Measurements from ENCODE around the gene NAV2.
"Not testable (repeated sequence)": the region's sequence is repeated elsewhere in the genome, so short reads cannot be mapped to it uniquely, and the experiment has no call there.

NAV2 gene

DNA sequence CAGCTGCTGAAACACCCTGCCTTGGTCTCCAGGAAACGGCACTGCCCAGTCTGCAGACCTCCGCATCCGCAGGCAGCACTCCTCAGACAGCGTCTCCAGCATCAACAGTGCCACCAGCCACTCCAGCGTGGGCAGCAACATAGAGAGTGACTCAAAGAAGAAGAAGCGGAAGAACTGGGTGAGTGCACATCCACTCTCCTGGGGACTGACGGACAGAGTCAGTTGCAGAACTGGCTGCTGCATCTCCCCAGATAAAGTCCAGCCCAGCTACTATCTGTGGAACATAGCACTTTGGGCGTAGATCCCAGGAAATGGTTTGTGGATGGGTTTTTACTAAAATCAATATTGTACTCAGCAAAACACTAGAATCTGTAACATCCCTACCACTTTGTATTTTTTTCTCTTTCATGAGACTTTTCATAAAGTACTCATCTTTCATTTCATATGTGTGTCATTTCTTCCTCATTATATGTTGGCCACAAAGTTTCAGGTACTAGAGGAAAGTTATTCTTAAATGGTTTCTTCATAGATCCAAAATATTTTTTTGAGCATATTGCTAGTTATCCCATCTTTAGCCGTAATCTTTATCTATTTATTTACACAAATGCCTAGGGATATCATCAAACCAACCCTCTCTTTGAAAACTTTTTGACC, 367.5 kb downstream of the NAV2 start:
- in situ Hi-C loops (cut with MboI; ENCODE audit: low sequenced_read_pairs), result no loop called here
- no peak for DNase-seq (ENCODE audit: low spot score in 2 of 2)
- Histone ChIP-seq H3K36me3 (replicated peaks) (no peaks in the 10 kb centered on the region), H3K4me1 (no peaks in the 10 kb centered on the region), H3K4me3 (no peak overlapping the region), H3K9me3 (no peaks in the 10 kb centered on the region), H3K27me3 (ENCODE audit: low read depth) (peaks cover 11% of the 10 kb centered on the region)

DNA sequence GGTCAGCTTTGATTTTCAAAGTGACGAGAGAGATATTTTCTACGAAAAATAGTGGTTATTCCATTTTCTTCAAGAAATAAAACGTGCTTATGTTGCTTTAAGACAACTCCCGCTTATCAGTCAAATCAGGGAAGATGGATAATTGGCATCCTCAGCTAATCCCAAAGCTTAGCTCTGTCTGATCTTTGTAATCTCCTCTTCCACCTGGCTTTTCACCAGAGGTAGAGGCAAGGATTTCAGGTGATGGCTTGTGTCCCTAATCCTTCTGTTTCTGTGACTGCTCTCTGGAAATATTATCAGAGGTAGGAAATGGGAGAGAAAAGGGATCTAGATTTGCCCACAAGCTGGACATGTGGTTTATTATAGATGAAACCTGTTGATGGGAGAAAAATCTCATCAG, 368.7 kb downstream of the NAV2 start:
- no peaks in the 10 kb centered on the region for H3K36me3 ChIP-seq (replicated peaks)
- peaks cover 11% of the 10 kb centered on the region for H3K27me3 ChIP-seq (ENCODE audit: low read depth)
- DNase-seq (ENCODE audit: low spot score in 2 of 2), result no peak
- in situ Hi-C loops (cut with MboI; ENCODE audit: low sequenced_read_pairs), result no loop called here
- H3K9me3 ChIP-seq, result no peaks in the 10 kb centered on the region
- no peaks in the 10 kb centered on the region for H3K4me1 ChIP-seq
- H3K4me3 ChIP-seq, result no peak overlapping the region

- H3K4me3 ChIP-seq; in situ Hi-C loops (cut with MboI; ENCODE audit: low sequenced_read_pairs); H3K9me3 ChIP-seq; H3K27me3 ChIP-seq (ENCODE audit: low read depth); H3K36me3 ChIP-seq (replicated peaks); DNase-seq (ENCODE audit: low spot score in 2 of 2); H3K4me1 ChIP-seq: not testable (repeated sequence)
Measured at GRCh38 chr11:20083877-20084276, 371.2 kb downstream of the NAV2 start.

DNA sequence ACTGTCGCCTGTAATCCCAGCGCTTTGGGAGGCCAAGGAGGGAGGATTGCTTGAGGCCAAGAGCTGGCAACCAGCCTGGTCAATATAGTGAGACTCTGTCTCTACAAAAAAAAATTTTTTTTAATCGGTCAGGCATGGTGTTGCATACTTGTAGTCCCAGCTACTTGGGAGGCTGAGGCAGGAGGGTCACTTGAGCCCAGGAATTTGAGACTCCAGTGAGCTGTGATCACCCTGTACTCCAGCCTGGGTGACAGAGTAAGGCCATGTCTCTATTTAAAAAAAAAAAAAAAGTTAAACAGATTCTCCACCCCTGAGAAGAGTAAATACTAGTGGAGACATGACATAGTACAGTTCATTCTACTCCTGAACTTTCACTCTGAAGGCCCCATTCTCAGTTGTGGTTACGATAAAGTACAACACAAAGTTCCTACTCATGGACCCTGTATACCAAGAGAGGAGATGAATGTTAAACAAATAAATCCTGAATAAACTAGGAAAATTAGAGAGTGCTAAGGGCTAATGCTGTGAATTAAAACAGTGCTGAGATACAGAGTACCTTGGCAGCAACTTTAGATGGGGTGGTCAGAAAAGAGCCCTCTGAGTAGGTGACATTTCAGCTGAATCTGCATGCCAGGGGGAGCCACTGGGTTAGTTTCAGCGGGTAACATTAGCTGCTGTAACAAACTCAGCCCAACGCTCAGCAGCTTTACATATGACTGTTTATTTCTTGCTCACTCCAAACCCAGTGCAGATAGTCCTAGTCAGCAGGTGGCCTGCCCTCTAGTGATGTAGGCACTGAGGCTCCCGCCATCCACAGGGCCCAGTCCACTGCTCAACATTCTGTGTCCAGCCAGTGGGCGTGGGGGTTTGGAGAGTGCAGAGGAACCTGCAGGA, 372.5 kb downstream of the NAV2 start:
- no peaks in the 10 kb centered on the region for H3K36me3 ChIP-seq (replicated peaks)
- H3K4me3 ChIP-seq, result no peak overlapping the region
- DNase-seq (ENCODE audit: low spot score in 2 of 2), result no peak
- H3K27me3 ChIP-seq (ENCODE audit: low read depth), result peaks cover 8% of the 10 kb centered on the region
- no peaks in the 10 kb centered on the region for H3K4me1 ChIP-seq
- in situ Hi-C loops (cut with MboI; ENCODE audit: low sequenced_read_pairs), result no loop called here
- H3K9me3 ChIP-seq, result no peaks in the 10 kb centered on the region

- Histone ChIP-seq H3K4me1 (no peaks in the 10 kb centered on the region), H3K4me3 (no peak overlapping the region), H3K27me3 (ENCODE audit: low read depth) (peaks cover 4% of the 10 kb centered on the region; the same call in 1 of the 2 replicates), H3K36me3 (replicated peaks) (no peaks in the 10 kb centered on the region), H3K9me3 (no peaks in the 10 kb centered on the region)
- in situ Hi-C loops (cut with MboI; ENCODE audit: low sequenced_read_pairs), result no loop called here
- no peak for DNase-seq (ENCODE audit: low spot score in 2 of 2)
Measured at GRCh38 chr11:20085918-20086317, 373.3 kb downstream of the NAV2 start.

- Histone ChIP-seq H3K36me3 (replicated peaks) (no peaks in the 10 kb centered on the region), H3K4me3 (no peak overlapping the region), H3K9me3 (no peaks in the 10 kb centered on the region), H3K4me1 (no peaks in the 10 kb centered on the region), H3K27me3 (ENCODE audit: low read depth) (no peaks in the 10 kb centered on the region)
- no peak for DNase-seq (ENCODE audit: low spot score in 2 of 2)
- in situ Hi-C loops (cut with MboI; ENCODE audit: low sequenced_read_pairs), result no loop called here
Measured at GRCh38 chr11:20087118-20087521, 374.5 kb downstream of the NAV2 start.

DNA sequence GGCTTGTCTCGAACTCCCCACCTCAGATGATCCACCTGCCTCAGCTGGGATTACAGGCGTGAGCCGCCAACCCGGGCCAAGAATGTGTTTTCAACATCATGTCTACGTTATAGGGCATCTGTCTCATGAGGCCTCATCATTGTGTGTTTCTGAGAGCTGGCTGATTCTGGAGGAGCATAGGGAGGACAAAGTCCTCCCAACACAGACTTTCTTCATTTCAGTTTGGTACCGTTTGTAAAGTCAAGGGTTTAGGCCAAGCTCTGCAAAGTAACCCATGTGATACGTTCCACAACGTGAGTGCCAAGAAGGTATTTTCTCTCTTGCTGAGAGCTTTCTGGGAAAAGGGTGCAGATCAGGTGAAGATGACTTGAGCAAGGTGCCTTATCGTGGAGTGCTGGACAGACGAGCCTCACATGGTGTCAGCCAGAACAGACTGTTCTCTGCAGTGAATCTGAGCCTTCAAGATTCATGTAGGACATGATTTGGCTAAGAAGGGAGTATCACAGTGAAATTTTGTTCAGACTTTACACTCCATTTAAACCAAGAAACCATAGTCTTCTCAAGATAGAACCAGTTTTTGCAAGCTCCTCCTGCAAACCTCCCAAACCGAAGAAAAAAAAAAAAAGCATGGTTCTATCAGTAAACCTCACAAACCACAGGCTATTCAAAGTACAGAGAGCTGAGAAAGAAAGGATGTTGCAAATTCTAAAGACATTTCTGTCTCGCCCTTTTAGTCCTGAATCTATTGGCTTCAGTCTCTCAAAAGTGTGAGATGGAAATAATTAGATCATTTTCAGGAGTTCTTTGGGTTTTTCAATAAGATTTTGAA, 376.0 kb downstream of the NAV2 start:
- H3K36me3 ChIP-seq (replicated peaks), result no peaks in the 10 kb centered on the region

DNA sequence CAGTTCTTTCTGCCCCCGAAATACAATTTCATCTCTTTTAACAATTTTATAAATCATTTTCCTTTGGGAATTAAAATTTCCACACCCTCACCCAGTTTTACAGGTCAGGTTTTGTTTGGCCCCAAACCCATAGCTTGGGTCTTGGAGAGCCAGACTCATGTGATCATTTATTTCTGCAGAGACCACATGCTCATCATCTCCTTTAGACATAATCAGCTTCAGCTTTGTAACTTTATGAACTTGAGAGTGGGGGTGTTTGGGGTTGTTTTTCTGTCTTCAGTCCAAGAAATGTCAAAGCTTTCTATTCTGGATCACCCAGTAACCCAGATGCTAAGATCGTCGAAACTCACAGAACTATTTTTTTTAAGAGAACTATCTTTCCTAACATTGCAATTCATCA, 376.7 kb downstream of the NAV2 start:
- in situ Hi-C loops (cut with MboI; ENCODE audit: low sequenced_read_pairs), result no loop called here
- no peaks in the 10 kb centered on the region for H3K36me3 ChIP-seq (replicated peaks)

More for the DNA sequence above, 376.0 kb downstream of the NAV2 start:
- H3K4me3 ChIP-seq, result no peak overlapping the region
- in situ Hi-C loops (cut with MboI; ENCODE audit: low sequenced_read_pairs), result no loop called here
- no peaks in the 10 kb centered on the region for H3K9me3 ChIP-seq
- no peaks in the 10 kb centered on the region for H3K27me3 ChIP-seq (ENCODE audit: low read depth)
- DNase-seq (ENCODE audit: low spot score in 2 of 2), result no peak
- H3K4me1 ChIP-seq, result no peaks in the 10 kb centered on the region

DNA sequence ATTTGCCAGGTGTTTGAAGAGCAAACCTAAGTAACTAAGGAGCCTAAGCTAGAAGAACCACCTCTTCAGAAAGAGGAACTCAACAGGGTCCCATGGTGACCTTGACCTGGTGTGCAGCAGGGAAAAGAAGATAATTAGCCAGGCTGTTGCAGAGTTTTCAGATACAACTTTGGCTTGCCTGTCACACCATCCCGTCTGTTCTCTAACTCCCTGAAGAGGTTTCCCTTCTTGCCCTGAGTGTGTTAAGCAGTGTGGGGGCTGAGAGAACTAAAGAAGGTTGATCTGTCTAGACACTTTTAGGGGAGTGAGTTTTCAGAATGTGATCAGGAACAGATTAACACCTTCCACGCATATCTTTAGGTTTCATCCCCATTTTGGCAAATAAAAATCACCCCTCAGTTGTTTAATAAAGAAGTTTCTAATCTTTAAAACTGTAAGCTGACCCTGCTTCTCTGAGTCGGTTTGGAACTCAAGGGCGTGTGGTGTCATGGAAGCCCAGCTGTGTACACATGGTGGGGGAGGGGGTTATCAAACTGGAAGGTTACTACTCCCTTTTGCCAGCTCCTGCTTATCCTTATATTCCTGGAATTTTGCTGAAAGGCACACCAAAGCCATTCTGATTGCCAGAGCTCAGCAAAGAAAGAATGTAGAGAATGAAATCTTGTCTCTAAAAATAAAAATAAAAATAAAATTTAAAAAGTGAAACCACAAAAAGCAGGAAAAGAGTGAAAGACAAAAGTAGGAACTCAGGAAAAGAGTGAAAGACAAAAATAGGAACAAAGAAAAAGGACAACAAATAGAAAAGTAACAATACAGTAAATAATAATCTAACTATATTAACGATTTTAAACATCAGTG, 377.4 kb downstream of the NAV2 start:
- no peak for DNase-seq (ENCODE audit: low spot score in 2 of 2)
- Histone ChIP-seq H3K9me3 (no peaks in the 10 kb centered on the region), H3K36me3 (replicated peaks) (no peaks in the 10 kb centered on the region), H3K4me3 (no peak overlapping the region), H3K27me3 (ENCODE audit: low read depth) (no peaks in the 10 kb centered on the region), H3K4me1 (no peaks in the 10 kb centered on the region)
- in situ Hi-C loops (cut with MboI; ENCODE audit: low sequenced_read_pairs), result loop anchor here (10.0 kb wide), 1 partner anchor 135 kb away; no protein-coding TSS in a partner anchor

More for the DNA sequence above, 376.7 kb downstream of the NAV2 start:
- H3K4me1 ChIP-seq, result no peaks in the 10 kb centered on the region
- no peaks in the 10 kb centered on the region for H3K27me3 ChIP-seq (ENCODE audit: low read depth)
- DNase-seq (ENCODE audit: low spot score in 2 of 2), result no peak
- H3K4me3 ChIP-seq, result no peak overlapping the region
- no peaks in the 10 kb centered on the region for H3K9me3 ChIP-seq

- H3K4me3 ChIP-seq, result no peak overlapping the region
- in situ Hi-C loops (cut with MboI; ENCODE audit: low sequenced_read_pairs), result loop anchor here (10.0 kb wide), 1 partner anchor 136 kb away; no protein-coding TSS in a partner anchor
- H3K27me3 ChIP-seq (ENCODE audit: low read depth), result no peaks in the 10 kb centered on the region
- H3K36me3 ChIP-seq (replicated peaks), result no peaks in the 10 kb centered on the region
- H3K4me1 ChIP-seq, result no peaks in the 10 kb centered on the region
- DNase-seq (ENCODE audit: low spot score in 2 of 2), result no peak
- no peaks in the 10 kb centered on the region for H3K9me3 ChIP-seq
Measured at GRCh38 chr11:20090654-20091374, 378.2 kb downstream of the NAV2 start.

- in situ Hi-C loops (cut with MboI; ENCODE audit: low sequenced_read_pairs), result loop anchor here (10.0 kb wide), 1 partner anchor 139 kb away; no protein-coding TSS in a partner anchor
- DNase-seq (ENCODE audit: low spot score in 2 of 2), result no peak
- no peaks in the 10 kb centered on the region for H3K9me3 ChIP-seq
- no peaks in the 10 kb centered on the region for H3K36me3 ChIP-seq (replicated peaks)
- no peaks in the 10 kb centered on the region for H3K27me3 ChIP-seq (ENCODE audit: low read depth)
- H3K4me3 ChIP-seq, result no peak overlapping the region
- no peaks in the 10 kb centered on the region for H3K4me1 ChIP-seq
Measured at GRCh38 chr11:20093775-20094174, 381.1 kb downstream of the NAV2 start.

DNA sequence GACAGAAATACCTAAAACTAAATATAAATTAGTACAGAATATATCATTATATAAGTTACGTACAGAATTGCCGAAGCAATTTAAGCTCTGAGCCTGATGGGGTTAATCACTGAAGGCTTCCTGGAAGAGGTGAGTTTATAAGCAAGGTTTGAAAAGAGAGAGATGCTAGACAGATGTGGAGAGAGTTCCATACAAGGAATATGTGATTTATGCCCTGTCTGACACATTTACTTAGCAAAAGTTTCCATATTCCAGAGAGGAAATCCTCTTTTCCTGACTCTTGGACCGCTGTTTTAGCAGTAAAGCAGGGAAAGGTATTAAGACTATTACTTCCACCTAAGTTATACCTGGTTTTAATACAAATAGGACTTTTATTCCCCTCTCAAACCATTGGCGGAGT, 382.6 kb downstream of the NAV2 start:
- in situ Hi-C loops (cut with MboI; ENCODE audit: low sequenced_read_pairs), result loop anchor here (10.0 kb wide), 1 partner anchor 140 kb away; no protein-coding TSS in a partner anchor
- H3K9me3 ChIP-seq, result no peaks in the 10 kb centered on the region
- no peaks in the 10 kb centered on the region for H3K36me3 ChIP-seq (replicated peaks)
- H3K4me3 ChIP-seq, result no peak overlapping the region
- no peak for DNase-seq (ENCODE audit: low spot score in 2 of 2)
- no peaks in the 10 kb centered on the region for H3K27me3 ChIP-seq (ENCODE audit: low read depth)
- H3K4me1 ChIP-seq, result no peaks in the 10 kb centered on the region
